ENCODE results near the gene ACAA1. TPM values are rescaled to one million over a fixed set of nuclear protein-coding genes. Genes with fewer than 3 reads are reported as not detected.

The ACAA1 gene
- total RNA-seq, 1 experiment from 2014 or later: 49.0 TPM

DNA sequence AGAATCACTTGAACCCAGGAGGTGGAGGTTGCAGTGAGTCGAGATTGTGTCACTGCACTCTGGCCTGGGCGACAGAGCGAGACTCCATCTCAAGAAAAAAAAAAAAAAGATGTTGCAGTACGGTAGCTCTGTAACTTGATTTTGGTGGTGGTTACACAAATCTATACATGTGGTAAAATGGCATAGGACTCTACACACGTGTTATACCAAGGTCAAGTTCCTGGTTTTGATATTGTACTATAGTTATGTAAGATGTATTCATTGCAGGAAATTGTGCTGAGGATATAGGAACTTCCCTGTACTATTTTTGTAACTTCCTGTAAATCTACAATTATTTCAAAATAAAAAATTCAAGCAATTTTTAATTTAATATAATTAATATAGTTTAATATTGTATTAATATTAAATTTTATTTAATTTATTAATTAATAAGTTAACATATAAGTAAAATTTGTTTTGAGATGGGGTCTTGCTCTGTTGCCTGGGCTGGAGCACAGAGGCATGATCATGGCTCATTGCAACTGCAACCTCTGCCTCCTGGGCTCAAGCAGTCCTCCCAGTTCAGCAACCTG lies 11.5 kb upstream of the ACAA1 start:
- Histone ChIP-seq H3K4me1 (ENCODE audit: control insufficient read depth in 1 of 2, insufficient read depth in 2 of 2, low read length in 2 of 2) (peaks cover 0 to 15% of the 10 kb centered on the region in 2 experiments; a peak in 2 of 4 replicates), H3K36me3 (ENCODE audit: control insufficient read depth in 1 of 2, insufficient read depth in 2 of 2, low read length in 2 of 2) (no peaks in the 10 kb centered on the region), H3K4me3 (replicated peaks in 1 of 2; ENCODE audit: low read depth in 1 of 2, low read length in 2 of 2) (no peak overlapping the region), H3K9ac (ENCODE audit: low read length) (no peak overlapping the region), H3K9me3 (ENCODE audit: control insufficient read depth in 1 of 2, insufficient read depth in 1 of 2, low read depth in 1 of 2, low read length in 2 of 2) (peaks cover 0 to 9% of the 10 kb centered on the region in 2 experiments; a peak in 1 of 4 replicates), H3K79me2 (ENCODE audit: insufficient read depth, low read length) (no peaks in the 10 kb centered on the region), H3K4me2 (ENCODE audit: low read length) (no peak overlapping the region), H3K9me2 (ENCODE audit: insufficient read depth) (no peaks in the 10 kb centered on the region), H2AFZ (ENCODE audit: low read depth, low read length, poor library complexity, severe bottlenecking) (no peak overlapping the region), H4K20me1 (ENCODE audit: insufficient read depth) (no peaks in the 10 kb centered on the region), H3K27ac (ENCODE audit: low read depth, low read length) (no peak overlapping the region), H3K27me3 (ENCODE audit: insufficient read depth, low read length) (no peaks in the 10 kb centered on the region)
- TF ChIP-seq JUND (IDR thresholded peaks at IDR 0.05): no peak
- ChIA-PET POLR2A (interaction anchor here (1.0 kb wide), 1 partner anchor 11 kb away, joined by 4 read pairs; the partner anchor contains the start of gene ACAA1), RAD21 (ENCODE audit: low non-redundant PET in 1 of 2, low total read pairs in 2 of 2, uncharacterized antibody in 2 of 2, unreplicated experiment in 2 of 2) (no interaction called here), CTCF (no interaction called here)
- DNase-seq (ENCODE audit: low read depth, low spot score) (no peak), ATAC-seq (no peak)
- intact Hi-C loops (cut with micrococcal nuclease): no loop called here
- no TSS peak for BruUV-seq (replicated peaks)

DNA sequence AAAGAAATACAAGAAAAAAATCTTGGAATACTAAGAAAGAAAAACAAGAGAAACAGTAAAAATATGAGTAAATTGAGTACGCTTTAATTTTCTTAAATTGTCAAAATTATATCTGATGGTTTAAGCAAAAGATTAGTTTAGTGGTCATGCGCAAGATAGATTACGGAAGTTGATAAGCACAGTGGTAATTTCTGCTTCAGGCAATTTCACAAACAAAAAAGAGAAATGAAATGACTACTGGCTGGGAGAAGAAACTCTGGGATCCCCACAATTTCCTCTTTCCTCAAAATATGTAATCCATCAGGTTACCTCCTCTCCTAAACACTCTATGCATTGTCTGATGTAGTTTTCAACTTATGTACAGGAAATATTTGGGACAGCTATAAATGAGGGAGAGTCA lies 10.5 kb upstream of the ACAA1 start:
- no peak overlapping the region for H3K4me2 ChIP-seq (ENCODE audit: low read length)
- H3K9ac ChIP-seq (ENCODE audit: low read length): no peak overlapping the region
- BruUV-seq (replicated peaks): no TSS peak
- POLR2A ChIA-PET: no interaction called here
- peaks cover 0 to 15% of the 10 kb centered on the region in 2 experiments; a peak in 2 of 4 replicates for H3K4me1 ChIP-seq (ENCODE audit: control insufficient read depth in 1 of 2, insufficient read depth in 2 of 2, low read length in 2 of 2)
- DNase-seq (ENCODE audit: low read depth, low spot score) (no peak), ATAC-seq (no peak)
- intact Hi-C loops (cut with micrococcal nuclease): no loop called here
- H4K20me1 ChIP-seq (ENCODE audit: insufficient read depth): no peaks in the 10 kb centered on the region
- H3K27ac ChIP-seq (ENCODE audit: low read depth, low read length): no peak overlapping the region
- CTCF ChIA-PET: no interaction called here
- H3K27me3 ChIP-seq (ENCODE audit: insufficient read depth, low read length): no peaks in the 10 kb centered on the region
- no peaks in the 10 kb centered on the region for H3K36me3 ChIP-seq (ENCODE audit: control insufficient read depth in 1 of 2, insufficient read depth in 2 of 2, low read length in 2 of 2)
- RAD21 ChIA-PET (ENCODE audit: low non-redundant PET in 1 of 2, low total read pairs in 2 of 2, uncharacterized antibody in 2 of 2, unreplicated experiment in 2 of 2): no interaction called here
- H3K79me2 ChIP-seq (ENCODE audit: insufficient read depth, low read length): no peaks in the 10 kb centered on the region
- no peak overlapping the region for H2AFZ ChIP-seq (ENCODE audit: low read depth, low read length, poor library complexity, severe bottlenecking)
- no peaks in the 10 kb centered on the region for H3K9me2 ChIP-seq (ENCODE audit: insufficient read depth)
- no peak overlapping the region for H3K4me3 ChIP-seq (replicated peaks in 1 of 2; ENCODE audit: low read depth in 1 of 2, low read length in 2 of 2)
- peaks cover 0 to 9% of the 10 kb centered on the region in 2 experiments; a peak in 1 of 4 replicates for H3K9me3 ChIP-seq (ENCODE audit: control insufficient read depth in 1 of 2, insufficient read depth in 1 of 2, low read depth in 1 of 2, low read length in 2 of 2)
- TF ChIP-seq POLR2AphosphoS5 (IDR thresholded peaks at IDR 0.05; ENCODE audit: low read depth, low read length) (no peak), EGR1 (IDR thresholded peaks at IDR 0.05; ENCODE audit: low read depth) (no peak), YY1 (IDR thresholded peaks at IDR 0.05; ENCODE audit: extremely low read depth, insufficient replicate concordance, low read depth, low read length) (no peak), POLR2A (IDR thresholded peaks at IDR 0.05; ENCODE audit: borderline replicate concordance, extremely low read depth, insufficient read depth, insufficient read length) (no peak), EZH2 (IDR thresholded peaks at IDR 0.05) (no peak), CBX3 (IDR thresholded peaks at IDR 0.05; ENCODE audit: low read depth) (no peak), SP1 (IDR thresholded peaks at IDR 0.05; ENCODE audit: low read depth) (no peak), CEBPB (IDR thresholded peaks at IDR 0.05; ENCODE audit: low read depth) (no peak), SIN3A (IDR thresholded peaks at IDR 0.05; ENCODE audit: low read depth) (no peak), JUND (IDR thresholded peaks at IDR 0.05) (no peak)
- TF ChIP-seq, protein P1, sequence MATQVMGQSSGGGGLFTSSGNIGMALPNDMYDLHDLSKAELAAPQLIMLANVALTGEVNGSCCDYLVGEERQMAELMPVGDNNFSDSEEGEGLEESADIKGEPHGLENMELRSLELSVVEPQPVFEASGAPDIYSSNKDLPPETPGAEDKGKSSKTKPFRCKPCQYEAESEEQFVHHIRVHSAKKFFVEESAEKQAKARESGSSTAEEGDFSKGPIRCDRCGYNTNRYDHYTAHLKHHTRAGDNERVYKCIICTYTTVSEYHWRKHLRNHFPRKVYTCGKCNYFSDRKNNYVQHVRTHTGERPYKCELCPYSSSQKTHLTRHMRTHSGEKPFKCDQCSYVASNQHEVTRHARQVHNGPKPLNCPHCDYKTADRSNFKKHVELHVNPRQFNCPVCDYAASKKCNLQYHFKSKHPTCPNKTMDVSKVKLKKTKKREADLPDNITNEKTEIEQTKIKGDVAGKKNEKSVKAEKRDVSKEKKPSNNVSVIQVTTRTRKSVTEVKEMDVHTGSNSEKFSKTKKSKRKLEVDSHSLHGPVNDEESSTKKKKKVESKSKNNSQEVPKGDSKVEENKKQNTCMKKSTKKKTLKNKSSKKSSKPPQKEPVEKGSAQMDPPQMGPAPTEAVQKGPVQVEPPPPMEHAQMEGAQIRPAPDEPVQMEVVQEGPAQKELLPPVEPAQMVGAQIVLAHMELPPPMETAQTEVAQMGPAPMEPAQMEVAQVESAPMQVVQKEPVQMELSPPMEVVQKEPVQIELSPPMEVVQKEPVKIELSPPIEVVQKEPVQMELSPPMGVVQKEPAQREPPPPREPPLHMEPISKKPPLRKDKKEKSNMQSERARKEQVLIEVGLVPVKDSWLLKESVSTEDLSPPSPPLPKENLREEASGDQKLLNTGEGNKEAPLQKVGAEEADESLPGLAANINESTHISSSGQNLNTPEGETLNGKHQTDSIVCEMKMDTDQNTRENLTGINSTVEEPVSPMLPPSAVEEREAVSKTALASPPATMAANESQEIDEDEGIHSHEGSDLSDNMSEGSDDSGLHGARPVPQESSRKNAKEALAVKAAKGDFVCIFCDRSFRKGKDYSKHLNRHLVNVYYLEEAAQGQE (IDR thresholded peaks at IDR 0.05; ENCODE audit: low read depth): no peak
- TF ChIP-seq, protein P2, sequence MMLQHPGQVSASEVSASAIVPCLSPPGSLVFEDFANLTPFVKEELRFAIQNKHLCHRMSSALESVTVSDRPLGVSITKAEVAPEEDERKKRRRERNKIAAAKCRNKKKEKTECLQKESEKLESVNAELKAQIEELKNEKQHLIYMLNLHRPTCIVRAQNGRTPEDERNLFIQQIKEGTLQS (IDR thresholded peaks at IDR 0.05): no peak
- TF ChIP-seq, protein P3, sequence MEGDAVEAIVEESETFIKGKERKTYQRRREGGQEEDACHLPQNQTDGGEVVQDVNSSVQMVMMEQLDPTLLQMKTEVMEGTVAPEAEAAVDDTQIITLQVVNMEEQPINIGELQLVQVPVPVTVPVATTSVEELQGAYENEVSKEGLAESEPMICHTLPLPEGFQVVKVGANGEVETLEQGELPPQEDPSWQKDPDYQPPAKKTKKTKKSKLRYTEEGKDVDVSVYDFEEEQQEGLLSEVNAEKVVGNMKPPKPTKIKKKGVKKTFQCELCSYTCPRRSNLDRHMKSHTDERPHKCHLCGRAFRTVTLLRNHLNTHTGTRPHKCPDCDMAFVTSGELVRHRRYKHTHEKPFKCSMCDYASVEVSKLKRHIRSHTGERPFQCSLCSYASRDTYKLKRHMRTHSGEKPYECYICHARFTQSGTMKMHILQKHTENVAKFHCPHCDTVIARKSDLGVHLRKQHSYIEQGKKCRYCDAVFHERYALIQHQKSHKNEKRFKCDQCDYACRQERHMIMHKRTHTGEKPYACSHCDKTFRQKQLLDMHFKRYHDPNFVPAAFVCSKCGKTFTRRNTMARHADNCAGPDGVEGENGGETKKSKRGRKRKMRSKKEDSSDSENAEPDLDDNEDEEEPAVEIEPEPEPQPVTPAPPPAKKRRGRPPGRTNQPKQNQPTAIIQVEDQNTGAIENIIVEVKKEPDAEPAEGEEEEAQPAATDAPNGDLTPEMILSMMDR (IDR thresholded peaks at IDR 0.05 in 2 of 3, conservative IDR thresholded peaks at IDR 0.05 in 1 of 3; ENCODE audit: borderline replicate concordance in 1 of 3, insufficient read depth in 1 of 3, low read depth in 2 of 3, low read length in 2 of 3): no peak
- TF ChIP-seq, protein P4, sequence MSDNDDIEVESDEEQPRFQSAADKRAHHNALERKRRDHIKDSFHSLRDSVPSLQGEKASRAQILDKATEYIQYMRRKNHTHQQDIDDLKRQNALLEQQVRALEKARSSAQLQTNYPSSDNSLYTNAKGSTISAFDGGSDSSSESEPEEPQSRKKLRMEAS (IDR thresholded peaks at IDR 0.05): no peak
